ENCODE results near the gene LSM12. TPM values are rescaled to one million over a fixed set of nuclear protein-coding genes. Genes with fewer than 3 reads are reported as not detected.
A peak's percentile ranks its signal among the peaks of the same experiment; 100 is the strongest.
"Not testable (repeated sequence)": the region's sequence is repeated elsewhere in the genome, so short reads cannot be mapped to it uniquely, and the experiment has no call there.

Gene LSM12
- total RNA-seq, 1 donor: 59.0 TPM

GRCh38 chr17:44023545-44024270, 42.8 kb downstream of the LSM12 start:
- peaks cover 21% of the 10 kb centered on the region for H3K36me3 ChIP-seq (ENCODE audit: insufficient read depth, low read length)
- H3K4me2 ChIP-seq (ENCODE audit: insufficient read depth, low read length): no peak overlapping the region
- H2AFZ ChIP-seq (ENCODE audit: low read length): no peak overlapping the region

GRCh38 chr17:44022246-44022645, 44.2 kb downstream of the LSM12 start:
- Histone ChIP-seq H3K36me3 (ENCODE audit: insufficient read depth, low read length) (peaks cover 17% of the 10 kb centered on the region), H3K4me2 (ENCODE audit: insufficient read depth, low read length) (no peak overlapping the region), H3K27ac (ENCODE audit: low read depth, low read length) (no peak overlapping the region), H3K4me1 (ENCODE audit: insufficient read depth, low read length) (no peaks in the 10 kb centered on the region), H3K27me3 (ENCODE audit: insufficient read depth, low read length) (no peaks in the 10 kb centered on the region), H2AFZ (ENCODE audit: low read length) (no peak overlapping the region), H3K79me2 (ENCODE audit: insufficient read depth, low read length) (no peaks in the 10 kb centered on the region), H4K20me1 (ENCODE audit: insufficient read depth, low read length) (no peaks in the 10 kb centered on the region), H3K4me3 (ENCODE audit: insufficient read depth, low read length) (no peak overlapping the region), H3K9me3 (ENCODE audit: low read depth, low read length) (no peaks in the 10 kb centered on the region)
- TF ChIP-seq CTCF (IDR thresholded peaks at IDR 0.05; ENCODE audit: extremely low read depth, low read depth, low read length): no peak
- DNase-seq (ENCODE audit: insufficient read length, low spot score, missing footprints): peak; percentile 31

More at GRCh38 chr17:44023545-44024270, 42.8 kb downstream of the LSM12 start:
- no peaks in the 10 kb centered on the region for H3K9me3 ChIP-seq (ENCODE audit: low read depth, low read length)
- H3K27me3 ChIP-seq (ENCODE audit: insufficient read depth, low read length): no peaks in the 10 kb centered on the region
- no peak for TF ChIP-seq CTCF (IDR thresholded peaks at IDR 0.05; ENCODE audit: extremely low read depth, low read depth, low read length)
- no peak overlapping the region for H3K4me3 ChIP-seq (ENCODE audit: insufficient read depth, low read length)
- peaks cover 3% of the 10 kb centered on the region for H4K20me1 ChIP-seq (ENCODE audit: insufficient read depth, low read length)
- no peaks in the 10 kb centered on the region for H3K4me1 ChIP-seq (ENCODE audit: insufficient read depth, low read length)
- no peaks in the 10 kb centered on the region for H3K79me2 ChIP-seq (ENCODE audit: insufficient read depth, low read length)
- DNase-seq (ENCODE audit: insufficient read length, low spot score, missing footprints): peak; percentile 37
- no peak overlapping the region for H3K27ac ChIP-seq (ENCODE audit: low read depth, low read length)

- peaks cover 14% of the 10 kb centered on the region for H3K36me3 ChIP-seq (ENCODE audit: insufficient read depth, low read length)
- H2AFZ ChIP-seq (ENCODE audit: low read length); H3K9me3 ChIP-seq (ENCODE audit: low read depth, low read length); H3K27ac ChIP-seq (ENCODE audit: low read depth, low read length); H3K4me1 ChIP-seq (ENCODE audit: insufficient read depth, low read length); DNase-seq (ENCODE audit: insufficient read length, low spot score, missing footprints); H3K4me3 ChIP-seq (ENCODE audit: insufficient read depth, low read length); H3K79me2 ChIP-seq (ENCODE audit: insufficient read depth, low read length); H3K27me3 ChIP-seq (ENCODE audit: insufficient read depth, low read length); H3K4me2 ChIP-seq (ENCODE audit: insufficient read depth, low read length); H4K20me1 ChIP-seq (ENCODE audit: insufficient read depth, low read length): not testable (repeated sequence)
Observed at GRCh38 chr17:44021227-44021626, 45.2 kb downstream of the LSM12 start.

GRCh38 chr17:44014437-44015172, 51.9 kb downstream of the LSM12 start, which contains the start of gene TMEM101:
Gene TMEM101 (minus strand): TSS chr17:44014963. CDS start chr17:44014952, 11 bp downstream.
- TF ChIP-seq CTCF (IDR thresholded peaks at IDR 0.05; ENCODE audit: extremely low read depth, low read depth, low read length): no peak

More at GRCh38 chr17:44014437-44015172, 51.9 kb downstream of the LSM12 start, which contains the start of gene TMEM101:
- H3K27me3 ChIP-seq (ENCODE audit: insufficient read depth, low read length): no peaks in the 10 kb centered on the region
- no peaks in the 10 kb centered on the region for H4K20me1 ChIP-seq (ENCODE audit: insufficient read depth, low read length)
- H3K4me3 ChIP-seq (ENCODE audit: insufficient read depth, low read length): peak within 1 kb of the TSS; percentile 86
- peak within 1 kb of the TSS; percentile 87 for H2AFZ ChIP-seq (ENCODE audit: low read length)
- H3K4me1 ChIP-seq (ENCODE audit: insufficient read depth, low read length): peaks cover 6% of the 10 kb centered on the region
- peaks cover 9% of the 10 kb centered on the region for H3K79me2 ChIP-seq (ENCODE audit: insufficient read depth, low read length)
- peak; percentile 99 for DNase-seq (ENCODE audit: insufficient read length, low spot score, missing footprints)
- peaks cover 6% of the 10 kb centered on the region for H3K36me3 ChIP-seq (ENCODE audit: insufficient read depth, low read length)
- H3K9me3 ChIP-seq (ENCODE audit: low read depth, low read length): no peaks in the 10 kb centered on the region
- peak within 1 kb of the TSS; percentile 71 for H3K27ac ChIP-seq (ENCODE audit: low read depth, low read length)
- peak within 1 kb of the TSS; percentile 95 for H3K4me2 ChIP-seq (ENCODE audit: insufficient read depth, low read length)
